HG03571 (cell line): ENCODE results near the gene PRPF40B.
"Not testable (repeated sequence)": the region's sequence is repeated elsewhere in the genome, so short reads cannot be mapped to it uniquely, and the experiment has no call there.

Experiments
- ATAC-seq: cut with Tn5 transposase; IDR thresholded peaks from one replicate; pipeline ENCODE4 v1.9.1; 2021; ENCODE audit not compliant: unreplicated experiment

PRPF40B gene

GRCh38 chr12:49623142-49623904 is at the start of gene PRPF40B:
Gene PRPF40B, plus strand, starts transcription at chr12:49623561. Its CDS starts 30 bp downstream, at chr12:49623591.
- peak; percentile 71 for ATAC-seq

GRCh38 chr12:49577589-49578315 is 45.6 kb upstream of the PRPF40B start:
- no peak for ATAC-seq

- ATAC-seq: no peak
Observed at GRCh38 chr12:49578471-49579112, 44.8 kb upstream of the PRPF40B start.

- no peak for ATAC-seq
Observed at GRCh38 chr12:49580572-49581535, 42.5 kb upstream of the PRPF40B start.

GRCh38 chr12:49582201-49582600 is 41.2 kb upstream of the PRPF40B start:
- ATAC-seq: no peak

GRCh38 chr12:49582850-49583249 is 40.5 kb upstream of the PRPF40B start:
- no peak for ATAC-seq

GRCh38 chr12:49583366-49584094 is 39.8 kb upstream of the PRPF40B start:
- ATAC-seq: no peak

GRCh38 chr12:49584591-49584990 is 38.8 kb upstream of the PRPF40B start:
- ATAC-seq: no peak

- ATAC-seq: no peak
Observed at GRCh38 chr12:49585477-49586459, 37.6 kb upstream of the PRPF40B start.

- no peak for ATAC-seq
Observed at GRCh38 chr12:49587174-49587908, 36.0 kb upstream of the PRPF40B start.

GRCh38 chr12:49588281-49588680 is 35.1 kb upstream of the PRPF40B start:
- ATAC-seq: no peak

- no peak for ATAC-seq
Observed at GRCh38 chr12:49588721-49589516, 34.4 kb upstream of the PRPF40B start.

GRCh38 chr12:49598527-49598926 is 24.8 kb upstream of the PRPF40B start:
- no peak for ATAC-seq

GRCh38 chr12:49599961-49600360 is 23.4 kb upstream of the PRPF40B start:
- no peak for ATAC-seq

- no peak for ATAC-seq
Observed at GRCh38 chr12:49603721-49604120, 19.6 kb upstream of the PRPF40B start.

GRCh38 chr12:49604856-49605255 is 18.5 kb upstream of the PRPF40B start:
- no peak for ATAC-seq

GRCh38 chr12:49605539-49605938 is 17.8 kb upstream of the PRPF40B start, which contains the start of gene FAM186B:
Gene FAM186B, minus strand, starts transcription at chr12:49605639. Its CDS starts 162 bp downstream, at chr12:49605477.
- ATAC-seq: not testable (repeated sequence)
